Limb (tissue), 2 donors: ENCODE data around the gene C1orf159.
A peak's percentile ranks its signal among the peaks of the same experiment; 100 is the strongest.

Experiments used
- DNase-seq, 2 donors: peaks; one replicate each; pipeline ENCODE4 v3.0.0-alpha.2; 2016; ENCODE audit errors: extremely low spot score in 2 of 2

The C1orf159 gene

GRCh38 chr1:1092149-1092855, 23.6 kb downstream of the C1orf159 start:
- no peak for DNase-seq

- DNase-seq: no peak
Observed at GRCh38 chr1:1091344-1092148, 24.3 kb downstream of the C1orf159 start.

GRCh38 chr1:1090424-1091343, 25.2 kb downstream of the C1orf159 start:
- DNase-seq: no peak

- no peak for DNase-seq
Observed at GRCh38 chr1:1089731-1090423, 26.0 kb downstream of the C1orf159 start.

GRCh38 chr1:1088801-1089680, 26.8 kb downstream of the C1orf159 start:
- no peak for DNase-seq

GRCh38 chr1:1088029-1088800, 27.7 kb downstream of the C1orf159 start:
- no peak for DNase-seq

- DNase-seq: no peak
Observed at GRCh38 chr1:1087351-1088028, 28.4 kb downstream of the C1orf159 start.

GRCh38 chr1:1086911-1087341, 29.0 kb downstream of the C1orf159 start:
- no peak for DNase-seq

GRCh38 chr1:1085911-1086841, 29.7 kb downstream of the C1orf159 start:
- no peak for DNase-seq

GRCh38 chr1:1085171-1085841, 30.6 kb downstream of the C1orf159 start:
- no peak for DNase-seq

- peak in 1 of 2 donors; percentile 27 for DNase-seq
Observed at GRCh38 chr1:1084372-1085170, 31.3 kb downstream of the C1orf159 start.

- DNase-seq: no peak
Observed at GRCh38 chr1:1083416-1084371, 32.2 kb downstream of the C1orf159 start.

- no peak for DNase-seq
Observed at GRCh38 chr1:1082776-1083415, 33.0 kb downstream of the C1orf159 start.

GRCh38 chr1:1082239-1082775, 33.6 kb downstream of the C1orf159 start:
- no peak for DNase-seq
